OCI-LY1 (cell line): ENCODE data around the gene PSMC3IP.

ENCODE experiments used
- H2AFZ ChIP-seq: fragments of 200-600 bp; sonication (generic), shearing (Covaris generic); 2 replicates; pipeline ENCODE4 v1.6.0; 2014; ENCODE audit warnings: antibody characterized with exemption, mild to moderate bottlenecking, low read length
- H3F3A ChIP-seq: fragments of 200-600 bp; sonication (generic), shearing (Covaris generic); 2 replicates; pipeline ENCODE4 v1.6.0; 2014; ENCODE audit warnings: mild to moderate bottlenecking, antibody characterized with exemption, low read length, moderate library complexity; ENCODE audit not compliant: insufficient read depth
- H3K27ac ChIP-seq: fragments of 200-600 bp; sonication (generic); 2 replicates; pipeline ENCODE4 v1.5.1; 2014; ENCODE audit warnings: low read length, mixed run types, mild to moderate bottlenecking, low read depth; ENCODE audit not compliant: poor library complexity, severe bottlenecking
- H3K27me3 ChIP-seq: fragments of 200-600 bp; sonication (generic); 2 replicates; pipeline ENCODE4 v1.6.0; 2014; ENCODE audit warnings: antibody characterized with exemption, mild to moderate bottlenecking, low read length, moderate library complexity; ENCODE audit not compliant: insufficient read depth
- H3K36me3 ChIP-seq: fragments of 200-600 bp; sonication (generic); 2 replicates; pipeline ENCODE4 v1.6.1; 2014; ENCODE audit warnings: mild to moderate bottlenecking, antibody characterized with exemption, low read length, moderate library complexity, mixed read lengths; ENCODE audit not compliant: insufficient read depth
- H3K4me1 ChIP-seq: fragments of 200-600 bp; sonication (generic); 2 replicates; pipeline ENCODE4 v1.5.1; 2014; ENCODE audit warnings: mild to moderate bottlenecking, low read length, moderate library complexity; ENCODE audit not compliant: insufficient read depth, severe bottlenecking
- H3K4me2 ChIP-seq: fragments of 200-600 bp; sonication (generic), shearing (Covaris generic); 2 replicates; pipeline ENCODE4 v1.6.1; 2014; ENCODE audit warnings: low read length
- H3K4me3 ChIP-seq: fragments of 200-600 bp; sonication (generic); 2 replicates; pipeline ENCODE4 v1.5.1; 2014; ENCODE audit warnings: low read length, low read depth, mild to moderate bottlenecking, mixed read lengths; ENCODE audit not compliant: poor library complexity, severe bottlenecking
- H3K79me2 ChIP-seq: fragments of 200-600 bp; shearing (Covaris generic); 2 replicates; pipeline ENCODE4 v1.6.1; 2016; ENCODE audit warnings: mixed run types, low read length, mixed read lengths; ENCODE audit not compliant: insufficient read depth
- H3K9ac ChIP-seq: fragments of 200-600 bp; sonication (generic), shearing (Covaris generic); 2 replicates; pipeline ENCODE4 v1.6.1; 2014; ENCODE audit warnings: mild to moderate bottlenecking, low read length, mixed read lengths
- H3K9me2 ChIP-seq: fragments of 200-600 bp; sonication (generic), shearing (Covaris generic); 2 replicates; pipeline ENCODE4 v1.6.1; 2014; ENCODE audit warnings: low read depth, mild to moderate bottlenecking, low read length, mixed read lengths
- H3K9me3 ChIP-seq: fragments of 200-600 bp; shearing (Covaris generic); 2 replicates; pipeline ENCODE4 v1.6.1; 2014; ENCODE audit warnings: low read length, mixed read lengths
- H4K20me1 ChIP-seq: fragments of 200-600 bp; sonication (generic), shearing (Covaris generic); 2 replicates; pipeline ENCODE4 v1.6.0; 2016; ENCODE audit warnings: mild to moderate bottlenecking, low read length; ENCODE audit not compliant: insufficient read depth
- CTCF ChIP-seq: fragments of 200-600 bp; sonication (generic), shearing (Covaris generic); IDR thresholded peaks from 2 replicates; pipeline ENCODE4 v1.5.1; 2017; ENCODE audit warnings: mild to moderate bottlenecking, antibody characterized with exemption, low read length, moderate library complexity, mixed read lengths
- EZH2 ChIP-seq: fragments of 200-600 bp; sonication (generic), shearing (Covaris generic); IDR thresholded peaks from 2 replicates; pipeline ENCODE4 v1.8.0; 2017; ENCODE audit warnings: borderline replicate concordance, mixed run types, mild to moderate bottlenecking, antibody characterized with exemption, low read length, moderate library complexity, mixed read lengths

The PSMC3IP gene

GRCh38 chr17:42598905-42599304, 21.4 kb upstream of the PSMC3IP start:
- Histone ChIP-seq H3K9ac (no peak overlapping the region), H3K4me3 (no peak overlapping the region), H3K4me2 (no peak overlapping the region), H3K9me2 (no peaks in the 10 kb centered on the region), H3K36me3 (peaks cover 29% of the 10 kb centered on the region), H3K4me1 (peaks cover 10% of the 10 kb centered on the region), H4K20me1 (no peaks in the 10 kb centered on the region), H3K9me3 (no peaks in the 10 kb centered on the region), H3K27me3 (no peaks in the 10 kb centered on the region), H3K27ac (no peak overlapping the region), H3F3A (no peaks in the 10 kb centered on the region), H2AFZ (no peak overlapping the region), H3K79me2 (peaks cover 41% of the 10 kb centered on the region)
- no peak for TF ChIP-seq EZH2

GRCh38 chr17:42596386-42596785, 18.9 kb upstream of the PSMC3IP start:
- H4K20me1 ChIP-seq, result no peaks in the 10 kb centered on the region
- H2AFZ ChIP-seq, result no peak overlapping the region
- TF ChIP-seq EZH2, result no peak
- no peak for TF ChIP-seq CTCF
- H3K4me2 ChIP-seq, result no peak overlapping the region
- H3K36me3 ChIP-seq, result peaks cover 34% of the 10 kb centered on the region; the same call in 1 of the 2 replicates
- H3K27me3 ChIP-seq, result no peaks in the 10 kb centered on the region
- H3K79me2 ChIP-seq, result peaks cover 20% of the 10 kb centered on the region
- no peaks in the 10 kb centered on the region for H3K9me3 ChIP-seq
- no peak overlapping the region for H3K27ac ChIP-seq
- H3K9ac ChIP-seq, result no peak overlapping the region
- H3F3A ChIP-seq, result no peaks in the 10 kb centered on the region
- H3K4me3 ChIP-seq, result no peak overlapping the region
- no peaks in the 10 kb centered on the region for H3K9me2 ChIP-seq
- no peaks in the 10 kb centered on the region for H3K4me1 ChIP-seq

- H3K79me2 ChIP-seq, result no peaks in the 10 kb centered on the region
- no peak overlapping the region for H3K4me3 ChIP-seq
- H3K4me2 ChIP-seq, result no peak overlapping the region
- peaks cover 66% of the 10 kb centered on the region for H3K36me3 ChIP-seq
- no peaks in the 10 kb centered on the region for H3K9me3 ChIP-seq
- peaks cover 15% of the 10 kb centered on the region for H3K4me1 ChIP-seq
- no peak overlapping the region for H3K27ac ChIP-seq
- TF ChIP-seq EZH2 (no peak), CTCF (no peak)
- no peaks in the 10 kb centered on the region for H4K20me1 ChIP-seq
- H3K27me3 ChIP-seq, result no peaks in the 10 kb centered on the region
- no peaks in the 10 kb centered on the region for H3K9me2 ChIP-seq
- H3F3A ChIP-seq, result no peaks in the 10 kb centered on the region
- H3K9ac ChIP-seq, result no peak overlapping the region
- H2AFZ ChIP-seq, result no peak overlapping the region
Observed at GRCh38 chr17:42591411-42591810, 13.9 kb upstream of the PSMC3IP start.

- H4K20me1 ChIP-seq, result no peaks in the 10 kb centered on the region
- H3F3A ChIP-seq, result no peaks in the 10 kb centered on the region
- no peaks in the 10 kb centered on the region for H3K9me2 ChIP-seq
- TF ChIP-seq EZH2, result no peak
- H3K4me1 ChIP-seq, result peaks cover 15% of the 10 kb centered on the region
- no peaks in the 10 kb centered on the region for H3K79me2 ChIP-seq
- no peak overlapping the region for H2AFZ ChIP-seq
- H3K27ac ChIP-seq, result no peak overlapping the region
- no peak overlapping the region for H3K9ac ChIP-seq
- H3K4me2 ChIP-seq, result no peak overlapping the region
- no peaks in the 10 kb centered on the region for H3K9me3 ChIP-seq
- no peaks in the 10 kb centered on the region for H3K27me3 ChIP-seq
- no peak overlapping the region for H3K4me3 ChIP-seq
- H3K36me3 ChIP-seq, result peaks cover 71% of the 10 kb centered on the region
Observed at GRCh38 chr17:42590886-42591285, 13.4 kb upstream of the PSMC3IP start.
